SH-SY5Y (cell line): ENCODE results near the gene PRTG.

Experiments
- GATA2 ChIP-seq: IDR thresholded peaks from 2 replicates; pipeline ENCODE4 v1.6.1; 2011; ENCODE audit warnings: mild to moderate bottlenecking, low read depth, low read length
- GATA3 ChIP-seq: IDR thresholded peaks from 2 replicates; pipeline ENCODE4 v1.6.1; 2011; ENCODE audit warnings: low read depth, mild to moderate bottlenecking, low read length, moderate library complexity

DNA sequence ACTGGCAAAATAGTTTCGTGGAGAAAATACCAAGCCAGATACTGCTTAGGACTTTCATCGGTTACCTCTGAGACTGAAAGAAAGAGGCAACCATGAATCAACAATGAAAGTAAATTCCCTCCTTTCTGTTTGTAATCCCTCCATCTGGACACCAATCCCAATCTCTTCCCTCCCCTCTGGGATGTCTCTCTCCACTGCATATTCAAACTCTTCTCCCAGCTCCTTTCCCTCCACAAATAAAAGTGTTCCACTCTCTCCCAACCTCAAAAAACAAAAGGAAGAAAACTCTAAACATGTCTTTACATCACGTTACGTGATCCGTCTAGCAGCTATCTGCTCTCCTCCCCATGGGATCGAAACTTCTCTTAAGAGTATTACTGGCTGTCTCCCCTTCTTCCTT, 55.2 kb downstream of the PRTG start:
- TF ChIP-seq GATA3 = no peak
- no peak for TF ChIP-seq GATA2
